HL-60 (cell line): Measurements from ENCODE around the gene FBXO24.

Source experiments
- DNase-seq, 2 experiments: peaks; one replicate each; pipeline ENCODE4 v3.0.0-alpha.2; 2010 to 2020; ENCODE audit warnings: low read depth in 1 of 2, low spot score in 1 of 2
- H3K27ac ChIP-seq: fragments of 250-450 bp; sonication (Bioruptor Pico); replicated peaks from 2 replicates; pipeline ENCODE4 v1.5.1; 2020; ENCODE audit warnings: mild to moderate bottlenecking, moderate library complexity
- H3K27me3 ChIP-seq: fragments of 250-450 bp; sonication (Bioruptor Pico); 2 replicates; pipeline ENCODE4 v1.5.1; 2021; ENCODE audit warnings: mild to moderate bottlenecking, moderate library complexity; ENCODE audit not compliant: insufficient read depth, poor library complexity, severe bottlenecking
- H3K4me3 ChIP-seq: replicated peaks from 2 replicates; pipeline ENCODE4 v1.5.1; 2011; ENCODE audit warnings: mild to moderate bottlenecking, control low read depth, low read length; ENCODE audit not compliant: insufficient read depth
- CTCF ChIP-seq: IDR thresholded peaks from one replicate; pipeline ENCODE4 v1.5.1; 2011; ENCODE audit warnings: low read length, control low read depth, inconsistent platforms; ENCODE audit not compliant: insufficient read depth
- GABPA ChIP-seq: IDR thresholded peaks from 2 replicates; pipeline ENCODE4 v1.6.1; 2012; ENCODE audit warnings: low read depth
- POLR2AphosphoS5 ChIP-seq: IDR thresholded peaks from 2 replicates; pipeline ENCODE4 v1.6.1; 2012; ENCODE audit warnings: low read depth
- REST ChIP-seq: IDR thresholded peaks from 2 replicates; pipeline ENCODE4 v1.6.1; 2012; ENCODE audit warnings: low read depth; ENCODE audit not compliant: insufficient replicate concordance
- SPI1 ChIP-seq: IDR thresholded peaks from 2 replicates; pipeline ENCODE4 v1.6.1; 2012; ENCODE audit warnings: low read depth, mild to moderate bottlenecking, borderline replicate concordance

Gene FBXO24

GRCh38 chr7:100582650-100583049 lies 3.5 kb upstream of the FBXO24 start:
- TF ChIP-seq GABPA (no peak), SPI1 (no peak), POLR2AphosphoS5 (no peak), CTCF (no peak), REST (no peak)
- Histone ChIP-seq H3K27ac (peak overlapping the region; percentile 94), H3K27me3 (no peaks in the 10 kb centered on the region), H3K4me3 (peak overlapping the region; percentile 94)
- DNase-seq: no peak

DNA sequence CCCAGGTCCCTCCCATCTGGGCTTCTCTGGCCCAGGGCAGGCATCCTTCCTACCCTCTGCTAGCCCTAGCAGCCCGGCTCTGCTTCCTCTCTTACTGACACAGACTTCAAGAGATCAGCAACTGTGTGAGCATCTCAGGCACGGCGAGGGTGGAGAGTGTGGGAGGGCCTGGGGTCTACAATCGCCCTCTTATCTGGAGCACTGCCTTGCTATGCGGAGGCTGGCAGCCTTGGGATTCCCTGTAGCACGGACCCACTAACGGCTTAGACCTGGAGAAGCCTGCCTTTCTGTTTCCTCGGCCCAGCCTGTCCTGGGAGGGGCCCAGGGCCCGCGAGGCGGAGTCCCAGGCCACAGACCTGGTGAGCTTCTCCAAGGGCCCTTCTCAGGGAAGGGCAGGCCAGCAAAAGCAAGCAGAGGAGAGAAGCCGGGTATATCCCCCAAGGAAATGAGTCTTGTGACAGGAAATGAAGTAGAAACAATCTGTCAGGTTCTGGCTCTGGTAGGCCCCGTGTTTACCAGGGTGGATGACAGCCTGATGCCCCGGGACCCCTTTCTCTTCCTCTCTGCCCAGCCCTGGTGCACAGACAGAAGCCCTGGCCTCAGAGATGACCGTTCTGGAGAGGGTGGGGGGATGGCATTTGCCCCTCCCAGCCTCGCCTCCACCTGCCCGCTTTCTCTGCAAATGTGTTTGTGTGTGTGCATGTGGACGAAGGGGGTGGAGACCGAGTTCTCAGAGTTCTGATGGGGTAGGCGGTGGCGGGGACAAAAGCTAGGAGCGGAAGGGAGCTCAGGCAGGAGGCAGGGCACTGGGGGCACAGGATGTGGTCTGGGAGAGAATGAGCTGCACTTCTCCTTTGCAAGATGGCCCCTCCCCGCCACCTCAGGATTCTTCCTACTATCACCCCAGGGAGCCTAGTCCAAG lies 2.7 kb upstream of the FBXO24 start:
- H3K27me3 ChIP-seq: no peaks in the 10 kb centered on the region
- peak overlapping the region; percentile 94 for H3K27ac ChIP-seq
- DNase-seq: peak; percentile 79 to 97
- TF ChIP-seq POLR2AphosphoS5 (peak; percentile 72), SPI1 (no peak; the same call in 1 of the 2 replicates), GABPA (peak; percentile 81)
- peak overlapping the region; percentile 94 for H3K4me3 ChIP-seq

DNA sequence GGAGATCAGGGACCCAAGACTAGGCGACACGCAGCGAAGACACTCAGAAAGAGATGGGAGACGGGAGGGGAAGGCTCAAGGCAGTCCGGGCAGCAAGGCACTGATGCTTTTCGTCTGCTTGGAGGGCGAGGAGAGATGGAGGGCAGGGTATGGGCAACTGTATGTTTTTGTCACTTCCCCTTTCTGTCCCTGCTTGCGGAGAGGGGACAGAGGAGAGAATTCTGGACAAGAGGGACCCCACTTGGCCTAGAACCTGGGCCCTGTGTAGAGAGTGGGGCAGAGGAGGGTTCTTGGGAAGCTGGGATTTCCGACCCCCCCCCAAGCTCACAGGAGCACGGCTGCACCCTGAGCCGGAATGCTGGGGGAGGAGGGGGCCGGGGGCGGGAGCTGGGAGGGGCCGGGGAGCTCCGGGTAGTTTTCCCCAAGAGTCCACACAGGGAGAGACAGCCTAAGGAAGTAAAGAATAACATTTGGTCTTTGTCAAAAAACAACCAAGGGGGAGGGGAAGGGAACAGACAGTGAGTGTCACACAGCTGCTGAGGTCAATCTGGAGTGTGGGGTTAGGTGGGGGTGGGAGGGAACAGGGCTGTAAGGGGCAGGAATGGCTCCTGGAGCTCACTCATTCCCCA lies 2.0 kb upstream of the FBXO24 start:
- Histone ChIP-seq H3K27ac (peak overlapping the region; percentile 94), H3K4me3 (peak overlapping the region; percentile 94), H3K27me3 (no peaks in the 10 kb centered on the region)
- TF ChIP-seq REST (peak; percentile 58), SPI1 (peak; percentile 94), POLR2AphosphoS5 (no peak), GABPA (no peak; the same call in 1 of the 2 replicates), CTCF (no peak)
- peak in 1 of 2 experiments; percentile 53 for DNase-seq
